CD4-positive, CD25-positive, alpha-beta regulatory T cell (primary cell): Measurements from ENCODE around the gene COL26A1. TPM values are rescaled to one million over a fixed set of nuclear protein-coding genes. Genes with fewer than 3 reads are reported as not detected.

Source experiments
- ATAC-seq, 2 donors: fragments of 150-1000 bp; cut with Tn5 transposase; one replicate each; pipeline ENCODE4 v1.10.0; 2021; ENCODE audit warnings: low read depth in 2 of 2, moderate number of reproducible peaks in 2 of 2, moderate library complexity in 1 of 2
- DNase-seq, 3 donors: peaks; one replicate each; pipeline versions ENCODE4 v3.0.0 to v3.0.0-alpha.2; 2012 to 2022; ENCODE audit warnings: mixed read lengths in 1 of 3
- H3K27ac ChIP-seq: one replicate; pipeline ENCODE4 v1.7.0; 2013; ENCODE audit warnings: mild to moderate bottlenecking, low read length; ENCODE audit not compliant: insufficient read depth, poor library complexity, severe bottlenecking
- H3K27me3 ChIP-seq: one replicate; pipeline ENCODE4 v1.7.0; 2013; ENCODE audit warnings: low read length; ENCODE audit not compliant: control insufficient read depth, insufficient read depth
- H3K36me3 ChIP-seq: one replicate; pipeline ENCODE4 v1.7.0; 2013; ENCODE audit warnings: mild to moderate bottlenecking, low read length, moderate library complexity; ENCODE audit not compliant: control insufficient read depth, insufficient read depth
- H3K4me1 ChIP-seq: 2 replicates; pipeline ENCODE4 v1.7.0; 2013; ENCODE audit warnings: mild to moderate bottlenecking, low read length; ENCODE audit not compliant: insufficient read depth, control insufficient read depth, poor library complexity, severe bottlenecking
- H3K4me3 ChIP-seq: one replicate; pipeline ENCODE4 v1.7.0; 2013; ENCODE audit warnings: low read depth, mild to moderate bottlenecking, low read length, moderate library complexity
- H3K9me3 ChIP-seq, 2 experiments: 1 replicate in 1 of 2; 2 replicates in 1 of 2; pipeline ENCODE4 v1.7.0; 2013; ENCODE audit warnings: low read length in 2 of 2, mild to moderate bottlenecking in 1 of 2, moderate library complexity in 1 of 2; ENCODE audit not compliant: control insufficient read depth in 2 of 2
- H3K27ac Mint-ChIP-seq, 3 donors: one replicate each; pipeline ENCODE4 v1.8.0; 2020 to 2022; ENCODE audit warnings: mild to moderate bottlenecking in 3 of 3, mixed read lengths in 3 of 3, moderate library complexity in 2 of 3
- H3K27me3 Mint-ChIP-seq: one replicate; pipeline ENCODE4 v1.8.0; 2022; ENCODE audit warnings: mild to moderate bottlenecking, mixed read lengths
- H3K36me3 Mint-ChIP-seq: one replicate; pipeline ENCODE4 v1.8.0; 2020; ENCODE audit warnings: mixed read lengths
- H3K4me1 Mint-ChIP-seq, 4 donors: one replicate each; pipeline ENCODE4 v1.8.0; 2020 to 2022; ENCODE audit warnings: mixed read lengths in 4 of 4, mild to moderate bottlenecking in 1 of 4
- H3K4me3 Mint-ChIP-seq, 4 donors: one replicate each; pipeline ENCODE4 v1.8.0; 2020 to 2022; ENCODE audit warnings: mild to moderate bottlenecking in 4 of 4, mixed read lengths in 4 of 4, moderate library complexity in 3 of 4
- H3K9me3 Mint-ChIP-seq, 7 donors: one replicate each; pipeline ENCODE4 v1.8.0; 2020 to 2022; ENCODE audit warnings: mixed read lengths in 7 of 7, mild to moderate bottlenecking in 3 of 7, moderate library complexity in 2 of 7
- polyA plus RNA-seq, 4 donors: library from polyadenylated mRNA; unstranded; fragments of 300-500 nt; fragmentation: Illumina TruSeq; gene quantifications; one replicate each; pipeline ENCODE4 v1.2.3, GENCODE V29; 2021
- total RNA-seq: library from RNA; stranded (reverse); gene quantifications from one replicate; pipeline ENCODE4 v1.2.3, GENCODE V29; 2022

COL26A1 gene
- total and polyA plus RNA-seq, 5 donors from 2014 or later, result not detected

DNA sequence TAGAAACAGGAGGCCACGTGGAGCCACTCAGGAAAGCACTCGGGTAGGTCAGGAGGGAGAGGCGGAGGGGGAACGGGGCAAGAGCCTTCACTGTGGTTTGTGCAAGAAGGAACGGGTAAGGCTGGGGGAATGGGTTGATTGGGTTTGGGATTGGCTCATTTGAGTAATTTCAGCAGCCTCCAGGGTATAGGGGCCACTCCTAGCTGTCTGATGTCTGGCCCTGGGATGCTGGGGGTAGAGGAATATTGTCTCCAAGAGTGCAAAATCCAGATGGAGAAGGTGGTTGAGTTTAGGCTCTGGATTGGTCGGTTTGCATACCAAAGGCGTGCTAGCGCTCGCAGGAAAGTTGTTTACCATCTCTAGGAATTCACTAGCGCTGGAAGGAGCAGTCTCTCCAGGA lies 219.2 kb downstream of the COL26A1 start:
- ATAC-seq, result no peak
- peaks cover 8% of the 10 kb centered on the region for H3K27me3 Mint-ChIP-seq
- no peak overlapping the region for H3K4me3 ChIP-seq
- H3K4me1 ChIP-seq, result no peaks in the 10 kb centered on the region
- peaks cover 0 to 6% (median 2%) of the 10 kb centered on the region in 7 donors for H3K9me3 Mint-ChIP-seq
- H3K27ac ChIP-seq, result no peak overlapping the region
- H3K27ac Mint-ChIP-seq, result no peak overlapping the region
- no peaks in the 10 kb centered on the region for H3K4me1 Mint-ChIP-seq
- H3K36me3 Mint-ChIP-seq, result no peaks in the 10 kb centered on the region
- no peaks in the 10 kb centered on the region for H3K36me3 ChIP-seq
- H3K9me3 ChIP-seq, result no peaks in the 10 kb centered on the region
- H3K4me3 Mint-ChIP-seq, result no peak overlapping the region
- no peak for DNase-seq
- peaks cover 3% of the 10 kb centered on the region for H3K27me3 ChIP-seq

DNA sequence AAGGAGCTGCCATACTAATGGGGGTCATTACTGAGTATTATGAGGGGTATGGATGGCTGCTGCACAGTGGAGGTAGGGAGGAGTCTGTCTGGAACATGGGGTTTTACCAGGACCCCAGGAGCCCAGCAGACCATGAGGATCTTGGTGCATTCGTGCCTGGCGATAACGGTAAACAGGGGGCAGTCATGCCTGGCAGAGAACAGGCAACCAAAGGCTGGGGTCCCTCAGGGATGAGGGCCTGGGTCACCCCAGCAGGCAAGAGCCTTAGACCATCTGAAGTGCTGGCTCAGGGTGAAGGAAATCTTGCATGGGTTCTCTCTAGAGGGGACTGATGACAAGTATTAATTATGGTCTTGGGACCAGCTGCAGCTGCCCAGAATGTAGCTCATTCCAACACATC lies 220.3 kb downstream of the COL26A1 start:
- Histone ChIP-seq H3K27ac (no peak overlapping the region), H3K36me3 (no peaks in the 10 kb centered on the region), H3K27me3 (peaks cover 3% of the 10 kb centered on the region), H3K4me1 (no peaks in the 10 kb centered on the region), H3K9me3 (no peaks in the 10 kb centered on the region), H3K4me3 (no peak overlapping the region)
- Mint-ChIP-seq H3K4me3 (no peak overlapping the region), H3K27me3 (peaks cover 8% of the 10 kb centered on the region), H3K9me3 (peaks cover 0 to 6% (median 2%) of the 10 kb centered on the region in 7 donors), H3K36me3 (no peaks in the 10 kb centered on the region), H3K4me1 (peaks cover 0 to 4% (median 0%) of the 10 kb centered on the region in 4 donors), H3K27ac (no peak overlapping the region)
- DNase-seq (no peak), ATAC-seq (no peak)

DNA sequence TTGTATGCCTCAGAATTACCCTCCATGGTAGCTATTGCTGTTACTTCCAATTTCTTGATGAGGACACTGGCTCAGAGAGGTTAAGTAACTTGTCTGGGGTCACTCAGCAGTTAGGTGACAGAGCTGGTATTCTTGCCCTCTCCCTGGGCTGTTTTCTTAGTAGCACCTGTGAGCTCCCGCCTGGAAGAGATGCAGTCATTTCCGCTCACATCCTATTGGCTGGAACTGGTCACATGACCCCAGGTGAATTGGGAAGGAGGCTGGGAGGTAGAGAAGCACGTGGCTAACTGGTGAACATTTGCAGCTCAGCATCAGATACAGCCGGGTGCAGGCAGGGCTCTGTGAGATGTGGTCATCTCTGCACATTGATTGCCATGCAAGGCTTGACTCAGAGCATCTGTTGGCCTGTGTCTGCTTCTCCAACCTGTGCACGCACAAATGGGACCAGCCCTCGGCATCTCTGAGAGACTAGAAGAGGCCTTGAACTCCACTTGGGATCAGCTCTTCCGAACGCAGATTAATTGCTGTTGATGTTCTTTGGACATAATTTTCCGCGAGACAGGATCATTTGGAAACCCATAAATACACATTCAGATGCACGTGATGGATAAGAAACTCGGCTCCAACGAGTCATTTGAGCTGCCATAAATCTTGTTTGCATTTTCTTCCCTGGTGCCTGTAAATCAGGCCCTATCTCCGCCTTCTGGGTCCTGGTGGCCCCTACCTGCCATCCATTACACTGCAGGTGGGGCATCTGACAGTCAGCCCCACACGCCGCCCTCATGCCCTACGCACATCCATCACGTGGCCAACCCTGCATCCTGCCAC lies 223.6 kb downstream of the COL26A1 start:
- Histone ChIP-seq H3K4me1 (no peaks in the 10 kb centered on the region), H3K36me3 (no peaks in the 10 kb centered on the region), H3K9me3 (no peaks in the 10 kb centered on the region), H3K4me3 (no peak overlapping the region), H3K27ac (no peak overlapping the region), H3K27me3 (no peaks in the 10 kb centered on the region)
- peaks cover 0 to 4% (median 0%) of the 10 kb centered on the region in 7 donors for H3K9me3 Mint-ChIP-seq
- H3K4me1 Mint-ChIP-seq, result peaks cover 0 to 4% (median 0%) of the 10 kb centered on the region in 4 donors
- no peak for DNase-seq
- H3K27me3 Mint-ChIP-seq, result no peaks in the 10 kb centered on the region
- no peak for ATAC-seq
- peak overlapping the region in 1 of 3 donors; percentile 54 for H3K27ac Mint-ChIP-seq
- no peak overlapping the region for H3K4me3 Mint-ChIP-seq
- H3K36me3 Mint-ChIP-seq, result no peaks in the 10 kb centered on the region

DNA sequence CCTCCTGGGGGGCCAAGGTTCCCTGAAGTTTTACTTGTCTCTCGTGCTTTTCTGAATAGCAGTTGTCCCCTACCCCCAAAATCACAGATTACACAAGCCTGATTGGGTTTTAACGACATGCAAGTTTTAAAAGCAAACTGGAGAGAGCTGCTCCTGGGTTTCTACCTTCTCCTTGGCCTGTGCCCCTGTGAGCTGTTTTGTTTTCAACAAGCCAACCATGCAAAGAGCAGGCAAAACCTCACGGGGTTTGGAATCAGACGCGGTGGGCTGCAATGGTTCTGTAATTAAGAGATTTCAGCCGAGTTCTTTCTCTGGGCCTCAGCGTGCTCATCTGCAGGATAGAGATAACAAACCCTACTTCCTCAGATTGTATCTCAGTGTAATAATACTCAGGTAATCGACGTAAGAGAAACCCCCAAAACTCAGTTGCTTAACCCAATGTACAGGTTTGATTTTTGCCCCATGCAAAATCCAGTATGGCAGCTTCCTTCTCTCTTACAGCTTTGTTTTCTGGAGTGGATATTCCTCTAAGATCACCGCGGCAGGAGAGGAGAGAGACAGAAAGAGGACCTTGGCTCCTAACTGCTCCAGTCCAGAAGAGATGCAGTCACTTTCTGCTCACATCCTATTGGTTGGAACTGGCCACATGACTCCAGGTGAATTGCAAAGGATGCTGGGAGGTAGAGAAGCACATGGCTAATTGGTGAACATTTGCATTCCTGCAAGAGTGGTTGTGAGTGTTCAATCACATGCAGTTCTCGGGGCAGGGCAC lies 224.4 kb downstream of the COL26A1 start:
- Mint-ChIP-seq H3K27ac (peak overlapping the region in 1 of 3 donors; percentile 54), H3K36me3 (no peaks in the 10 kb centered on the region), H3K9me3 (peaks cover 0 to 4% (median 0%) of the 10 kb centered on the region in 7 donors), H3K4me1 (peaks cover 0 to 4% (median under 1%) of the 10 kb centered on the region in 4 donors), H3K27me3 (no peaks in the 10 kb centered on the region), H3K4me3 (no peak overlapping the region)
- no peaks in the 10 kb centered on the region for H3K9me3 ChIP-seq
- H3K36me3 ChIP-seq, result no peaks in the 10 kb centered on the region
- no peaks in the 10 kb centered on the region for H3K4me1 ChIP-seq
- no peak for DNase-seq
- no peak for ATAC-seq
- no peak overlapping the region for H3K4me3 ChIP-seq
- no peaks in the 10 kb centered on the region for H3K27me3 ChIP-seq
- no peak overlapping the region for H3K27ac ChIP-seq

DNA sequence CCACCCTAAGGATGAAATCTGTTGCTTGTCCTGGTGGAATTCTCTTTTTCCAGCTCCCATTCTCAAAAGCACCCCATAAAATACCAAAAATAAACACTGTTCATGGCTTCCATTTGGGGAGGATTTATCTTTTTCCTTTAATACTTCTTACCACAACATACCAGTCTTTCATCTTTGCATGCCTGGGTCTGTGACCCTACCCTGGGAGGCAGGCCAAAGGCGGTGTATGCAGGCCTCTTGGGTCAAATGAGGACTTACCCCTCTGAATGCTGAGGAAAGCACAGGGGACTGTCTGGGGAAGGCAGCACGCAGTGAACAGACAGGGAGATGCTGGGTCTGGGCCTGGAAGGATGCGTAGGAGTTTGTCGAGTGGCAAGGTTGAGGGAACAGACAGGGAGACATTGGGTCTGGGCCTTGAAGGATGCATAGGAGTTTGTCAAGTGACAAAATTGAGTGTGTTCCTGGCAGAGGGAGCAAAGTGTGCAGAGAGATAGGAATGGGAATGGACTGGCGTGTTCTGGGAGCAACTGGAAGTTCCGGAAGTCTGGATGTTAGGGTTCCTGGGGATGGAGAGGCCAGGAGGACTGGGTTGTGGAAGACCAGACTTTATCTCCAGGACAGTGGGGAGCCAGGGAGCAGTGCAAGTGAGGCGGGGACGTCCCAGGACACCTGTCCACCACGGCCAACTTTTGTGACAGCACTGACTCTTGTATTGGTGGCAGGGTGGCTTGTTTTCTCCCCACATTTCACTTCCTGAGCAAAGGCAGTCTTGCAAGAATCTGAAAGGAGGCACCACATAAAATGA lies 225.7 kb downstream of the COL26A1 start:
- H3K27me3 ChIP-seq, result no peaks in the 10 kb centered on the region
- no peak for ATAC-seq
- no peaks in the 10 kb centered on the region for H3K36me3 ChIP-seq
- Mint-ChIP-seq H3K4me1 (peaks cover 0 to 4% (median 1%) of the 10 kb centered on the region in 4 donors), H3K27ac (no peak overlapping the region), H3K36me3 (no peaks in the 10 kb centered on the region), H3K9me3 (peaks cover 0 to 4% (median 0%) of the 10 kb centered on the region in 7 donors), H3K4me3 (no peak overlapping the region), H3K27me3 (no peaks in the 10 kb centered on the region)
- no peak for DNase-seq
- H3K4me3 ChIP-seq, result no peak overlapping the region
- H3K27ac ChIP-seq, result no peak overlapping the region
- H3K4me1 ChIP-seq, result no peaks in the 10 kb centered on the region
- no peaks in the 10 kb centered on the region for H3K9me3 ChIP-seq

DNA sequence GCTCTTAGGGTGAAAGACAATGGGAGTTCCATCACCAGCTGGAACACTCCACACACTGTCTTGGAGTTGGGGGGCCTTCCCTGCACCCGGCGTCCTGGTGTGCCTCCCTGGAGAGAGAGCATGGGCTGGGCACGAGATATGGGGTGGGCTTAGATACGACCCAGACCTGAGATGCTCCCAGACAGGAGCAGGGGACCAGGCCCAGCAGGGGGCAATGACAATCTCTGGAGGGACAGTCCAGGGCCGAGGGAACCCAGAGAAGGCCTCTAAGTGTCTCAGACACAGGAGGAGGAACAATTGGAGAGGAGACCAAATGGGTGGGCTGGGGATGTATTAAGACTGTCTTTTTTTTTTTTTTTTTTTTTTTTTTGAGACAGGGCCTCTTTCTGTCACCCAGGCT lies 226.4 kb downstream of the COL26A1 start:
- H3K36me3 Mint-ChIP-seq, result no peaks in the 10 kb centered on the region
- no peak overlapping the region for H3K4me3 Mint-ChIP-seq
- Histone ChIP-seq H3K4me3 (no peak overlapping the region), H3K36me3 (no peaks in the 10 kb centered on the region), H3K4me1 (no peaks in the 10 kb centered on the region), H3K9me3 (no peaks in the 10 kb centered on the region), H3K27me3 (no peaks in the 10 kb centered on the region), H3K27ac (no peak overlapping the region)
- no peaks in the 10 kb centered on the region for H3K27me3 Mint-ChIP-seq
- ATAC-seq (no peak), DNase-seq (no peak)
- peaks cover 0 to 2% (median 0%) of the 10 kb centered on the region in 7 donors for H3K9me3 Mint-ChIP-seq
- peaks cover 0 to 4% (median 1%) of the 10 kb centered on the region in 4 donors for H3K4me1 Mint-ChIP-seq
- H3K27ac Mint-ChIP-seq, result peak overlapping the region in 1 of 3 donors; percentile 20

DNA sequence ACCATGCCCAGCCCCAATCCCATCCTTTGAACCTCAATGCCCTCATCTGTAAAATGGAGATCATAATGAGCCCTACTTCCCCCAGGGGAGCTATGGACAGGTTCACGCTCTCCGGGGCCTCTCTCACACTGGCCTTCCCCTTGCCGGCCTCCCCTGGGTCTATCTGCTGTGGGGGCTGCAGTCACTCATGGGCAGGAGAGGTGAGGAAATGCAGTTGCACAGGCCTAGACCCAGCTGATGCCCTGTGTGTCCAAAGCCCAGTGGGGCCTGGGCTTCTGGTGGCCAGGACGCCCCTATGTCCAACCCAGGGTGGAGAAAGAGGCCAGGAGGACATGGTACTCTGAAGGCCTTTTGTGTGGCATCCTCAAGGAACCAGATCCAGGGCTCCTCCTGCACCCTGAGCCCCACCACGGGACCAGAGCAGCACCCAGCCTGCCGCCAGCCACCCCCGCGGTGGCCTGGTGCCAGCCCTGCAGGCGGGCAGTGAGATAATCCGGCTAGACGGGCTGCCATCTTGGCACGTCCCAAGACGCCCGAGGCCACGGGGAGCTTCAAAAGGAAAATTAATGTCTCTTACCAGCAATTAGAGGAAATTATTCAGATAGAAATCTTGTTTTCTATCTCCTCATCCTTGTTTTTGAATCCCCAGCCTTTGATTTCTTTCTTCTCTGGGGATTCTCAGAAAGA lies 227.4 kb downstream of the COL26A1 start:
- H3K36me3 ChIP-seq, result no peaks in the 10 kb centered on the region
- no peaks in the 10 kb centered on the region for H3K9me3 ChIP-seq
- ATAC-seq, result no peak
- Mint-ChIP-seq H3K9me3 (peaks cover 0 to 2% (median 0%) of the 10 kb centered on the region in 7 donors), H3K36me3 (no peaks in the 10 kb centered on the region), H3K4me3 (no peak overlapping the region), H3K4me1 (peaks cover 0 to 4% (median 1%) of the 10 kb centered on the region in 4 donors), H3K27me3 (no peaks in the 10 kb centered on the region), H3K27ac (no peak overlapping the region)
- H3K27ac ChIP-seq, result no peak overlapping the region
- H3K27me3 ChIP-seq, result no peaks in the 10 kb centered on the region
- H3K4me1 ChIP-seq, result no peaks in the 10 kb centered on the region
- H3K4me3 ChIP-seq, result no peak overlapping the region
- DNase-seq, result no peak
